Neural crest cell (in vitro differentiated cells): Measurements from ENCODE around the gene VPS37C. TPM values are rescaled to one million over a fixed set of nuclear protein-coding genes. Genes with fewer than 3 reads are reported as not detected.
A peak's percentile ranks its signal among the peaks of the same experiment; 100 is the strongest.

ENCODE experiments used
- DNase-seq: peaks from one replicate; pipeline ENCODE4 v3.0.0; 2021; ENCODE audit warnings: low read depth, mixed read lengths, low spot score
- H3K27ac Mint-ChIP-seq: one replicate; pipeline ENCODE4 v1.8.0; 2021; ENCODE audit warnings: mild to moderate bottlenecking, mixed read lengths; ENCODE audit not compliant: unreplicated experiment
- H3K27me3 Mint-ChIP-seq: 2 replicates; pipeline ENCODE4 v1.8.0; 2021; ENCODE audit warnings: low read depth, mild to moderate bottlenecking, mixed read lengths
- H3K36me3 Mint-ChIP-seq: 2 replicates; pipeline ENCODE4 v1.8.0; 2021; ENCODE audit warnings: low read depth, mild to moderate bottlenecking, mixed read lengths
- H3K4me1 Mint-ChIP-seq: 2 replicates; pipeline ENCODE4 v1.8.0; 2021; ENCODE audit warnings: mixed read lengths
- H3K4me3 Mint-ChIP-seq: one replicate; pipeline ENCODE4 v1.8.0; 2021; ENCODE audit warnings: mild to moderate bottlenecking, mixed read lengths
- H3K9me3 Mint-ChIP-seq: 2 replicates; pipeline ENCODE4 v1.8.0; 2021; ENCODE audit warnings: mixed read lengths
- total RNA-seq: library from RNA; stranded (reverse); gene quantifications from 2 replicates; pipeline ENCODE4 v1.2.1, GENCODE V29; 2021
- TF ChIP-seq, protein P1 (sequence below): fragments of 200-600 bp; sonication (generic); conservative IDR thresholded peaks from 2 replicates; pipeline ENCODE4 v1.5.0; 2021; ENCODE audit warnings: antibody characterized with exemption, mild to moderate bottlenecking

The VPS37C gene
- total RNA-seq, 1 donor from 2014 or later, result 25.8 TPM

GRCh38 chr11:61132646-61133045, 28.6 kb downstream of the VPS37C start:
- peaks cover 7% of the 10 kb centered on the region for H3K4me1 Mint-ChIP-seq
- no peak overlapping the region for H3K27ac Mint-ChIP-seq
- no peaks in the 10 kb centered on the region for H3K27me3 Mint-ChIP-seq
- TF ChIP-seq, protein P1, sequence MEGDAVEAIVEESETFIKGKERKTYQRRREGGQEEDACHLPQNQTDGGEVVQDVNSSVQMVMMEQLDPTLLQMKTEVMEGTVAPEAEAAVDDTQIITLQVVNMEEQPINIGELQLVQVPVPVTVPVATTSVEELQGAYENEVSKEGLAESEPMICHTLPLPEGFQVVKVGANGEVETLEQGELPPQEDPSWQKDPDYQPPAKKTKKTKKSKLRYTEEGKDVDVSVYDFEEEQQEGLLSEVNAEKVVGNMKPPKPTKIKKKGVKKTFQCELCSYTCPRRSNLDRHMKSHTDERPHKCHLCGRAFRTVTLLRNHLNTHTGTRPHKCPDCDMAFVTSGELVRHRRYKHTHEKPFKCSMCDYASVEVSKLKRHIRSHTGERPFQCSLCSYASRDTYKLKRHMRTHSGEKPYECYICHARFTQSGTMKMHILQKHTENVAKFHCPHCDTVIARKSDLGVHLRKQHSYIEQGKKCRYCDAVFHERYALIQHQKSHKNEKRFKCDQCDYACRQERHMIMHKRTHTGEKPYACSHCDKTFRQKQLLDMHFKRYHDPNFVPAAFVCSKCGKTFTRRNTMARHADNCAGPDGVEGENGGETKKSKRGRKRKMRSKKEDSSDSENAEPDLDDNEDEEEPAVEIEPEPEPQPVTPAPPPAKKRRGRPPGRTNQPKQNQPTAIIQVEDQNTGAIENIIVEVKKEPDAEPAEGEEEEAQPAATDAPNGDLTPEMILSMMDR, result no peak
- DNase-seq, result no peak
- H3K36me3 Mint-ChIP-seq, result peaks cover 2% of the 10 kb centered on the region
- H3K4me3 Mint-ChIP-seq, result no peak overlapping the region
- H3K9me3 Mint-ChIP-seq, result no peaks in the 10 kb centered on the region

DNA sequence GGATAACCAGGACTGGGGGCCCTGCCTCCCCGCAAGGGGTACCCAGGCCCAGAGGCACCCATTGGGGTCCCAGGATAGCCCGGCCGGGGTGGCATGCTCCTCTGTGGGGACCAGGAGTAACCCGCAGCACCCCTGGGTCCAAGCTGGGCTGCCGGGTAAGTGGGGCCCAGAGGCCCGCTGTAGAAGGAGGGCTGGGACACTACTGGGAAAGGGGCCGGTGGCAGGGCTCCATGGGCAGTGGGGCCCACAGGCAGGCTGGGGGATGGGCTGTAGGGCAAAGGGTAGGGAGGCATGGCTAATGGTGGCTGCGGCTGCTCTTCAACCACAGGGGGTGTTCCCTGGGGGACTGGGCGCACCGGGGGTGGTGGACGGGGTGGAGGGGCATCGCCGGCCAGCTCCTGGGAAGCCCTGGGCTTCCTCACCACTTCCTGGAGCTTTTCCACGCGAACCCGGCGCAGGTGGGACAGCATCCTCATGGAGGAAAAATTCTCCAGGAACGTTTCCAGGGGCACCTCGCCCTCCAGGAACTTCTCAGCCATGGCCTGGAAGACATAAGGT, 29.1 kb downstream of the VPS37C start:
- Mint-ChIP-seq H3K36me3 (no peaks in the 10 kb centered on the region), H3K27ac (no peak overlapping the region), H3K9me3 (no peaks in the 10 kb centered on the region), H3K4me1 (peaks cover 7% of the 10 kb centered on the region), H3K4me3 (no peak overlapping the region), H3K27me3 (no peaks in the 10 kb centered on the region)
- TF ChIP-seq, protein P1, result no peak
- DNase-seq, result no peak

GRCh38 chr11:61131586-61131985, 29.6 kb downstream of the VPS37C start:
- H3K36me3 Mint-ChIP-seq, result no peaks in the 10 kb centered on the region
- no peaks in the 10 kb centered on the region for H3K9me3 Mint-ChIP-seq
- H3K4me1 Mint-ChIP-seq, result peaks cover 7% of the 10 kb centered on the region
- no peak for DNase-seq
- no peaks in the 10 kb centered on the region for H3K27me3 Mint-ChIP-seq
- TF ChIP-seq, protein P1, result no peak
- no peak overlapping the region for H3K27ac Mint-ChIP-seq
- H3K4me3 Mint-ChIP-seq, result no peak overlapping the region

GRCh38 chr11:61131186-61131585, 30.0 kb downstream of the VPS37C start:
- Mint-ChIP-seq H3K36me3 (no peaks in the 10 kb centered on the region), H3K27me3 (no peaks in the 10 kb centered on the region), H3K9me3 (no peaks in the 10 kb centered on the region), H3K4me3 (no peak overlapping the region), H3K27ac (no peak overlapping the region), H3K4me1 (peaks cover 7% of the 10 kb centered on the region)
- no peak for DNase-seq
- TF ChIP-seq, protein P1, result no peak

DNA sequence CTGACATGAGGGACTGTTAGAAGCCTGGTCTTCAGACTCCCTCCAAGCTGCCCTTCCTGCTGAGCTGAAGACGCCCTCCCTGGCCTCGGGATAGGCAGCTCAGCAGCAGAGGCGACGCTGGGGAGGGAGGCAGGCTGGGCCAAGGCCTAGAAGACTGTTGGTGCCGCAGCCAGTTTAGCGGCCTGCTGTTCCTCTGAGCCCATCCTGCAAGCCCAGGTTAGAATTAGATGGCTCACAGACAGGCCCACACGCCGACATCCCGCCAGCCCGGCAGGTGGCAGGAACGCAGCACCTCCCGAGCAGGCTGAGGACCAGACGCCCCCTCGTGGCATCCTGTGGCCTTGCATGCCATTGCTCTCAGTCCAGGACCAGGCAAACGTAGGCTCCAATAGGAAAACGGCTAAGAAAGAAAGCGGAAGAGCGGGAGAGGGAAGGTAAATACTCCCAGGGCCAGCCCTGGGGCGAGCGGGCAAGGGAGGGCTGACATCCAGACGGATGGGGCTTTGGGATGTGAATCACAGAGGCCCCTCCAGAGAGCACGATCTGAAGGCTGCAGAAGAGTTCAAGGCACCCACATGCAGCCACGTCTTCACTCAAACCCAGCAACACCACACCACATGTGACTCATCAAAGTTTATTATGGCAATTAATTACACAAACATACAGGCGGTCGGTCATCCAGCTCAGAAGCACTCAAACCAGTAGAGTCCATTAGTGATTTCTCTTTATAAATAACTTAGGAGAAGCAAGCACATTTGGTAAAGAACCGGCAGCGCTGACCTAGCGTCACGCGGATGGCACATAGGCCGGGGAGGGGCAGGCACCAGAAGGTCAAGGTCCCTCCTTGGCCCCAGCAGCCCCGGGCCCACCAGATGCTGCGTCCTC, 31.3 kb downstream of the VPS37C start:
- H3K27me3 Mint-ChIP-seq, result no peaks in the 10 kb centered on the region
- no peaks in the 10 kb centered on the region for H3K36me3 Mint-ChIP-seq
- H3K4me1 Mint-ChIP-seq, result peaks cover 7% of the 10 kb centered on the region
- peak; percentile 92 for DNase-seq
- H3K27ac Mint-ChIP-seq, result no peak overlapping the region
- no peak overlapping the region for H3K4me3 Mint-ChIP-seq
- TF ChIP-seq, protein P1, result peak; percentile 100
- no peaks in the 10 kb centered on the region for H3K9me3 Mint-ChIP-seq
